ENCODE data around the gene TUBA3D. TPM values are rescaled to one million over a fixed set of nuclear protein-coding genes. Genes with fewer than 3 reads are reported as not detected.
"Not testable (repeated sequence)": the region's sequence is repeated elsewhere in the genome, so short reads cannot be mapped to it uniquely, and the experiment has no call there.

Gene TUBA3D
- polyA plus RNA-seq, 3 donors = not detected

- H3K27me3 Mint-ChIP-seq (ENCODE audit: low read depth in 3 of 3) = no peaks in the 10 kb centered on the region
- Histone ChIP-seq H3K36me3 (replicated peaks in 1 of 2; ENCODE audit: control insufficient read depth in 1 of 2, insufficient read depth in 2 of 2, low read length in 2 of 2) (peaks cover 30 to 66% of the 10 kb centered on the region in 2 donors), H3K27me3 (ENCODE audit: control insufficient read depth in 2 of 2, insufficient read depth in 2 of 2, low read length in 2 of 2) (no peaks in the 10 kb centered on the region), H4K20me1 (ENCODE audit: insufficient read depth, low read length) (no peaks in the 10 kb centered on the region), H2AFZ (ENCODE audit: insufficient read depth, low read depth, low read length, poor library complexity, severe bottlenecking) (no peak overlapping the region), H3K4me1 (ENCODE audit: control insufficient read depth in 1 of 2, insufficient read depth in 2 of 2, low read length in 2 of 2) (no peaks in the 10 kb centered on the region), H3K4me3 (replicated peaks in 1 of 3; ENCODE audit: low read depth in 2 of 3, low read length in 3 of 3) (no peak overlapping the region), H3K79me2 (ENCODE audit: insufficient read depth, low read length) (no peaks in the 10 kb centered on the region), H3K4me2 (replicated peaks; ENCODE audit: extremely low read depth, low read length, poor library complexity, severe bottlenecking) (no peak overlapping the region), H3K9ac (ENCODE audit: insufficient read depth, low read length, poor library complexity, severe bottlenecking) (no peak overlapping the region), H3K9me3 (replicated peaks in 1 of 2; ENCODE audit: control insufficient read depth in 1 of 2, insufficient read depth in 1 of 2, low read length in 2 of 2) (no peaks in the 10 kb centered on the region), H3K27ac (ENCODE audit: low read depth in 1 of 2, low read length in 2 of 2) (no peak overlapping the region)
- H3K36me3 Mint-ChIP-seq = peaks cover 40 to 82% of the 10 kb centered on the region in 2 donors
- WGBS (ENCODE audit: insufficient coverage) = 98% methylated on average over 17 of the region's 17 CpGs
- DNase-seq = no peak
- TF ChIP-seq CTCF (IDR thresholded peaks at IDR 0.05) = no peak
- peaks cover 0 to 2% (median 0%) of the 10 kb centered on the region in 7 donors for H3K9me3 Mint-ChIP-seq
- H3K27ac Mint-ChIP-seq = peak overlapping the region in 1 of 7 donors; percentile 15
- intact Hi-C loops (cut with micrococcal nuclease) = no loop called here
- no peaks in the 10 kb centered on the region for H3K4me1 Mint-ChIP-seq
- no peak overlapping the region for H3K4me3 Mint-ChIP-seq
These were observed 41.4 kb downstream of the TUBA3D start for GRCh38 chr2:131517106-131517831.

- H3K36me3 Mint-ChIP-seq = peaks cover 34 to 76% of the 10 kb centered on the region in 2 donors
- H3K36me3 ChIP-seq (replicated peaks in 1 of 2; ENCODE audit: control insufficient read depth in 1 of 2, insufficient read depth in 2 of 2, low read length in 2 of 2) = peaks cover 30 to 60% of the 10 kb centered on the region in 2 donors
- H3K4me3 Mint-ChIP-seq; H3K9ac ChIP-seq (ENCODE audit: insufficient read depth, low read length, poor library complexity, severe bottlenecking); H3K27me3 Mint-ChIP-seq (ENCODE audit: low read depth in 3 of 3); intact Hi-C loops (cut with micrococcal nuclease); H3K9me3 Mint-ChIP-seq; DNase-seq; H4K20me1 ChIP-seq (ENCODE audit: insufficient read depth, low read length); H2AFZ ChIP-seq (ENCODE audit: insufficient read depth, low read depth, low read length, poor library complexity, severe bottlenecking); H3K79me2 ChIP-seq (ENCODE audit: insufficient read depth, low read length); H3K4me1 ChIP-seq (ENCODE audit: control insufficient read depth in 1 of 2, insufficient read depth in 2 of 2, low read length in 2 of 2); H3K4me1 Mint-ChIP-seq; H3K4me2 ChIP-seq (replicated peaks; ENCODE audit: extremely low read depth, low read length, poor library complexity, severe bottlenecking); H3K4me3 ChIP-seq (replicated peaks in 1 of 3; ENCODE audit: low read depth in 2 of 3, low read length in 3 of 3); H3K27me3 ChIP-seq (ENCODE audit: control insufficient read depth in 2 of 2, insufficient read depth in 2 of 2, low read length in 2 of 2); H3K9me3 ChIP-seq (replicated peaks in 1 of 2; ENCODE audit: control insufficient read depth in 1 of 2, insufficient read depth in 1 of 2, low read length in 2 of 2); H3K27ac Mint-ChIP-seq; H3K27ac ChIP-seq (ENCODE audit: low read depth in 1 of 2, low read length in 2 of 2): not testable (repeated sequence)
- 90% methylated on average over 9 of the region's 16 CpGs for WGBS (ENCODE audit: insufficient coverage)
These were observed 41.9 kb downstream of the TUBA3D start for GRCh38 chr2:131517856-131518255.

- H3K4me1 Mint-ChIP-seq; H3K4me1 ChIP-seq (ENCODE audit: control insufficient read depth in 1 of 2, insufficient read depth in 2 of 2, low read length in 2 of 2); H2AFZ ChIP-seq (ENCODE audit: insufficient read depth, low read depth, low read length, poor library complexity, severe bottlenecking); H3K4me3 ChIP-seq (replicated peaks in 1 of 3; ENCODE audit: low read depth in 2 of 3, low read length in 3 of 3); intact Hi-C loops (cut with micrococcal nuclease); H3K27me3 ChIP-seq (ENCODE audit: control insufficient read depth in 2 of 2, insufficient read depth in 2 of 2, low read length in 2 of 2); H3K9ac ChIP-seq (ENCODE audit: insufficient read depth, low read length, poor library complexity, severe bottlenecking); H3K79me2 ChIP-seq (ENCODE audit: insufficient read depth, low read length); H3K9me3 Mint-ChIP-seq; H3K27ac ChIP-seq (ENCODE audit: low read depth in 1 of 2, low read length in 2 of 2); H4K20me1 ChIP-seq (ENCODE audit: insufficient read depth, low read length); H3K4me3 Mint-ChIP-seq; H3K4me2 ChIP-seq (replicated peaks; ENCODE audit: extremely low read depth, low read length, poor library complexity, severe bottlenecking); H3K27me3 Mint-ChIP-seq (ENCODE audit: low read depth in 3 of 3); DNase-seq; H3K9me3 ChIP-seq (replicated peaks in 1 of 2; ENCODE audit: control insufficient read depth in 1 of 2, insufficient read depth in 1 of 2, low read length in 2 of 2): not testable (repeated sequence)
- peaks cover 34 to 69% of the 10 kb centered on the region in 2 donors for H3K36me3 Mint-ChIP-seq
- peak overlapping the region in 1 of 7 donors; percentile 63 for H3K27ac Mint-ChIP-seq
- WGBS (ENCODE audit: insufficient coverage) = 100% methylated on average over 2 of the region's 11 CpGs
- peaks cover 30 to 53% of the 10 kb centered on the region in 2 donors for H3K36me3 ChIP-seq (replicated peaks in 1 of 2; ENCODE audit: control insufficient read depth in 1 of 2, insufficient read depth in 2 of 2, low read length in 2 of 2)
These were observed 42.6 kb downstream of the TUBA3D start for GRCh38 chr2:131518531-131518930.

Data from CD14-positive monocyte (primary cell).